ENCODE results near the gene ADAP1.

ADAP1 gene

DNA sequence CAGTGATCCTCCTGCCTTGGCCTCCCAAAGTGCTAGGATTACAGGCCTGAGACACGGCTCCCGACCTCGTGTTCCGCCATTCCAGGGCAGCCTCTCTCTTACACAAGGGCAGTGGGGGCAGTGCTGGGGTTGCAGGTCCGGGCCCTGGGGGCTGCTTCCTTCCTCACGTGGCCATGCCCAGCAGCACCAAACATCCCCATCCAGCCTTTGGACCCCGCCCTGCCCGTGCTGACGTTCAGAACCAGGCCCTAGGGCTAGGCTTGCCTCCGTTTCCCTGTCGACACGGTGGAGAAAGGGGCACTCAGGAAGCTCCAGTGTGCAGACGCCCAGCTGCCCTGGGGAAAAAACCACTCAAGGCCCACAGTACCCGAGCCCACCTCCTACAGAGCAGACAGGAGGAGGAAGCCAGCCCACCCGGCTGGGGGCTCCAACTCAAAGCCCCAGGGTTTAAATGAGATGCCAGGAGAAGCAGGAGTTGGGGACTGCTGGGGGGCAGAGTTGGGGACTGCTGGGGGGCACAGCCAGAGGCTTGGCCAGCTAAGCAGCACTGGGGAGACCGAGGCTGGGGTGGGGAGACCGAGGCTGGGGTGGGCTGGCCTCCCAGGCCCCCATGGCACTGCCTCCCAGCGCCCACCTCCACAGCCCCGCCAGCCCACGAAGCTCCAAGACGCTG is 35.9 kb downstream of the ADAP1 start:
- Histone ChIP-seq H3K4me3 (ENCODE audit: low read depth, low read length) (no peak overlapping the region), H3K9me3 (ENCODE audit: control insufficient read depth, insufficient read depth, low read length) (no peaks in the 10 kb centered on the region), H3K9ac (ENCODE audit: low read depth, low read length) (no peak overlapping the region), H3K27me3 (ENCODE audit: control insufficient read depth, insufficient read depth, low read length) (no peaks in the 10 kb centered on the region), H3K36me3 (ENCODE audit: control insufficient read depth, insufficient read depth, low read length) (no peaks in the 10 kb centered on the region), H3K4me1 (ENCODE audit: control insufficient read depth, insufficient read depth, low read length) (no peaks in the 10 kb centered on the region)

DNA sequence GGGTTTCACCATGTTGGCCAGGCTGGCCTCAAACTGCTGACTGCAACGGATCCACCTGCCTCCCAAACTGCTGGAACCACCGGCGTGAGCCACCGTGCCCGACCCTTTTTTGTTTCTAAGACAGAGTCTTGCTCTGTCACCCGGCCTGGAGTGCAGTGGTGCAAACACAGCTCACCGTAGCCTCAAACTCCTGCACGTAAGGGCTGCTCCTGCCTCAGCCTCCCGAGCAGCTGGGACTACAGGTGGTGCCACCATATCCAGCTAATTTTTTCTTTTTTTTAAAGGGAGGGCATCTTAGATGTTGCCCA is 36.4 kb downstream of the ADAP1 start:
- Histone ChIP-seq H3K9me3 (ENCODE audit: control insufficient read depth, insufficient read depth, low read length) (no peaks in the 10 kb centered on the region), H3K4me1 (ENCODE audit: control insufficient read depth, insufficient read depth, low read length) (no peaks in the 10 kb centered on the region), H3K36me3 (ENCODE audit: control insufficient read depth, insufficient read depth, low read length) (no peaks in the 10 kb centered on the region), H3K9ac (ENCODE audit: low read depth, low read length) (no peak overlapping the region), H3K27me3 (ENCODE audit: control insufficient read depth, insufficient read depth, low read length) (no peaks in the 10 kb centered on the region), H3K4me3 (ENCODE audit: low read depth, low read length) (no peak overlapping the region)

DNA sequence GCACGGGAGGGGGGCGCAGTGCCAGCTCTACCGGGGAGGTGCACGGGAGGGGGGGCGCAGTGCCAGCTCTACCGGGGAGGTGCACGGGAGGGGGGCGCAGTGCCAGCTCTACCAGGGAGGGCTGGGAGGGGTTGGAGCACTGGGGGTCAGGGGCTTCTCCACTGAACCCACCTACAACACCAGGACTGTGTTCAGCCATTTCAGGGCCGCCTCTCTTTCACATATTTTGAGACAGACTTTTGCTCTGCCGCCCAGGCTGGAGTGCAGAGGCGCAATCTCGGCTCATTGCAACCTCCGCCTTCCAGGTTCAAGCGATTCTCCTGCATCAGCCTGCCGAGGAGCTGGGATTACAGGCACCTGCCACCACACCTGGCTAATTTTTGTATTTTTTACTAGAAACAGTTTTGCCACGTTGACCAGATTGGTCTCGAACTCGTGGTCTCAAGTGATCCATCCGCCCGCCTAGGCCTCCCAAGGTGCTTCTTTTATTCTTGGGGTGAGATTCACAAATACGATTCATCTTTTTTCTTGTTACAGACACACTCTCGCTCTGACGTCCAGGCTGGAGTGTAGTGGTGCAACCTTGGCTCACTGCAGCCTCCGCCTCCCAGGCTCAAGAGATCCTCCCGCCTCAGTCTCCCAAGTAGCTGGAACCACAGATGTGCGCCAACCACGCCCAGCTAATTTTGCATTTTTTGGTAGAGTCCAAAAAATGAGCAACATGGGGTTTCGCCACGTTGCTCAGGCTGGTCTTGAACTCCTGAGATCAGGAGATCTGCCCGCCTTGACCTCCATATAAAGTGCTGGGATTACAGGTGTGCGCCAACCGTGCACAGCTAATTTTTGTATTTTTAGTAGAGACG is 37.0 kb downstream of the ADAP1 start:
- Histone ChIP-seq H3K36me3 (ENCODE audit: control insufficient read depth, insufficient read depth, low read length) (no peaks in the 10 kb centered on the region), H3K4me1 (ENCODE audit: control insufficient read depth, insufficient read depth, low read length) (no peaks in the 10 kb centered on the region), H3K4me3 (ENCODE audit: low read depth, low read length) (no peak overlapping the region), H3K9me3 (ENCODE audit: control insufficient read depth, insufficient read depth, low read length) (no peaks in the 10 kb centered on the region), H3K9ac (ENCODE audit: low read depth, low read length) (no peak overlapping the region), H3K27me3 (ENCODE audit: control insufficient read depth, insufficient read depth, low read length) (no peaks in the 10 kb centered on the region)

DNA sequence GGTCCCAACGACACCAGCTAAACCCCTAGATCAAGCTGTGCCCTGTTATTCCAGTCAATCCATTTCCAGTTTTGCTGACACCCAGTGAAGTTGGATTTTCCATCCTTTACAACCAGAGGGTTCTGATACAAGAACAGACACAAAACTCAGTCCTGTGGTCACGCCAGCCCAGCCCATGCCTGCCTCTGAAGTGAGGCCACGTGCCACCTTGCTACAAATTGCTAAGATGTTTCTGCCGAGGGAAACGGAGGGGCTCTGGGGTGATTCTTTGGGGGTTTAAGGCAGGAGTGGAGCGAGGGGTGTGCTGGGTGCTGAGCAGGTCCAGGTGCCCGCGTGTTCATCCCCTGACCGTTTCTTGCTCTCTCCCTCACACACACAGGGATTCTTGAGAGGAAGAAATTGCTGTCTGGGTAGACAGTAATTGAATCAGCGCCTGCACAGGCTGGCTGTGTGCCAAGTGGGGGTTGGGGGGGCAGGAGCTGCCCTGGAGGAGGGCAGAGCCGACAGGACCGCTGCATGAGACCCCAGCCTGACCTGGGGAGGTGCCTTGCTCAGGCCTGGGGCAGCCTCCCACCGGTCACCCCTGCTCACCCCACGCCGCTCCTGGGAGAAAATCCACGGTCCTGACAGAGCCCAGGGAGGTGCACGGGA is 38.1 kb downstream of the ADAP1 start:
- Histone ChIP-seq H3K27me3 (ENCODE audit: control insufficient read depth, insufficient read depth, low read length) (no peaks in the 10 kb centered on the region), H3K36me3 (ENCODE audit: control insufficient read depth, insufficient read depth, low read length) (no peaks in the 10 kb centered on the region), H3K4me1 (ENCODE audit: control insufficient read depth, insufficient read depth, low read length) (no peaks in the 10 kb centered on the region), H3K9ac (ENCODE audit: low read depth, low read length) (no peak overlapping the region), H3K9me3 (ENCODE audit: control insufficient read depth, insufficient read depth, low read length) (no peaks in the 10 kb centered on the region), H3K4me3 (ENCODE audit: low read depth, low read length) (no peak overlapping the region)

DNA sequence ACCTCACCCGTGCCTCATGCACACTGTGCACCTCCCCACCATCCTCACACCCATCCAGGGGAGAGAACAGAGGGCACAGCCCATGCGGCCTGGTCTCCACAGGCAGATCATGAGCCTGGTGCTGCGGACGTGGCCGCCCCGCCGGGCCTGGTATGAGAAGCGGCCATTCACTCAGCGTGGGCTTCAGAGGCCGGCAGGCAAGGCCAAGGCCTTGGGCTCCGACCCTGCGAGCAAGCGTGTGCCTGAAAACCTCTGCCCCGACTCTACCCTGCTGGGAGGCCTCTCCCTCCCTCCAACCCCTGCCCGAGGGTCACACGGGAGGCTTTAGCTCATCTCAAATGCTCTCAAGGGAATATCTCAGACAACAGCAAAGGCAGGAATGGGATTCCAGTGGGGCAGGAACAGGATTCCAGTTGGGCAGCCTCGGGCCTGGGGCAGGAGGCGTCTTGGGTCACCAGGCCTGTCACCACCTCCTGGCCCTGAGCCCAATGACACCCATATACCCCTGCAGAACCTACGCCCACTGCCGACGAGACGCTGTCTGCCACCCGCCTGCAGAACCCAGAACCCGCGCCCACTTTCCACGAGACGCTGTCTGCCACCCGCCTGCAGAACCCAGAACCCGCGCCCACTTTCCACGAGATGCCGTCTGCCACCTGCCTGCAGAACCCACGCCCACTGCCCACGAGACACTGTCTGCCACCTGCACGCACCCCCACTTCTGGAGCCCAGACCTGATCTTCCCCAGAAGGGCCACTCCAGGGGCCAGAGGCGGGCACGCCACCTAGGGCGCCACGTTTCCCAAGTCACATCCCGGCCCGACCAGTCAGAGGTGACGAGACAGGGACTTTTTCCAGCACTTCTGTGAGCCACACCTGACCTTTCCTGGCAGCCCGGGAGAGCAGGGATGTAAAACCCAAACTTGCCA is 38.9 kb downstream of the ADAP1 start:
- H3K27me3 ChIP-seq (ENCODE audit: control insufficient read depth, insufficient read depth, low read length) = no peaks in the 10 kb centered on the region
- H3K4me1 ChIP-seq (ENCODE audit: control insufficient read depth, insufficient read depth, low read length) = no peaks in the 10 kb centered on the region
- no peaks in the 10 kb centered on the region for H3K36me3 ChIP-seq (ENCODE audit: control insufficient read depth, insufficient read depth, low read length)
- H3K9ac ChIP-seq (ENCODE audit: low read depth, low read length) = no peak overlapping the region
- no peak overlapping the region for H3K4me3 ChIP-seq (ENCODE audit: low read depth, low read length)
- no peaks in the 10 kb centered on the region for H3K9me3 ChIP-seq (ENCODE audit: control insufficient read depth, insufficient read depth, low read length)

DNA sequence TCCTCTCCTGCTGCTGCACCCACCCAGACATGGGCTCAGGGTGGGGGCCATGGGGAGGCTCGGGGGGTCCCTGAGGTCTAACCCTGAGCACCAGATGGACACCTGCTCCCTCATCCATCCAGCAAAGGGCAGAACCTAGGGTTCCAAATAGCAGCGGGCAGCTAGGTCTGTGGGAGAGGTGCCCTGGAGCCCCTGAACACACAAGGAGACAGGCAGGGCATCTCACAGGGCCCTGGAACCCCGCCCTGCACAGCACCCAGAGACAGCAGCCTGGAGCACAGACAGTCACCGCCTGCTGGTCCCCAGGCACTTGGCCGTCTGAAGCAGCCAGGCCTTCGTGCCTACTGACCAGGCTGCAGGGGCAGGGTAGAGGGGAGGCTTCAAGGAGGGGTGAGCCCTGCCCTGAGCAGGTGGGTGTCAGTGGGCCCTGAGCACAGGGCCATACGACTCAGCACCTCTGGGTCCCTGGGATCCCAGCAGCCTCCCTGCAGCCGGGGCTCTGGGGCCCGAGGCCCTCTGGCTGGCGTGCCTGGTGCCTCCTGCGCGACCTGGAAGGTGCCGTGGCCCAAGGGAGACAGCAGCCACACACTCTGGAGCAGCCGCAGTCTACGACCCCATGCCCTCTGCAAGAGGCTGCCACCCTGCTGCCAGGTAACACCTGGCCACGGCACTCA is 39.8 kb downstream of the ADAP1 start:
- Histone ChIP-seq H3K27me3 (ENCODE audit: control insufficient read depth, insufficient read depth, low read length) (no peaks in the 10 kb centered on the region), H3K4me3 (ENCODE audit: low read depth, low read length) (no peak overlapping the region), H3K9me3 (ENCODE audit: control insufficient read depth, insufficient read depth, low read length) (no peaks in the 10 kb centered on the region), H3K36me3 (ENCODE audit: control insufficient read depth, insufficient read depth, low read length) (no peaks in the 10 kb centered on the region), H3K4me1 (ENCODE audit: control insufficient read depth, insufficient read depth, low read length) (no peaks in the 10 kb centered on the region), H3K9ac (ENCODE audit: low read depth, low read length) (no peak overlapping the region)

DNA sequence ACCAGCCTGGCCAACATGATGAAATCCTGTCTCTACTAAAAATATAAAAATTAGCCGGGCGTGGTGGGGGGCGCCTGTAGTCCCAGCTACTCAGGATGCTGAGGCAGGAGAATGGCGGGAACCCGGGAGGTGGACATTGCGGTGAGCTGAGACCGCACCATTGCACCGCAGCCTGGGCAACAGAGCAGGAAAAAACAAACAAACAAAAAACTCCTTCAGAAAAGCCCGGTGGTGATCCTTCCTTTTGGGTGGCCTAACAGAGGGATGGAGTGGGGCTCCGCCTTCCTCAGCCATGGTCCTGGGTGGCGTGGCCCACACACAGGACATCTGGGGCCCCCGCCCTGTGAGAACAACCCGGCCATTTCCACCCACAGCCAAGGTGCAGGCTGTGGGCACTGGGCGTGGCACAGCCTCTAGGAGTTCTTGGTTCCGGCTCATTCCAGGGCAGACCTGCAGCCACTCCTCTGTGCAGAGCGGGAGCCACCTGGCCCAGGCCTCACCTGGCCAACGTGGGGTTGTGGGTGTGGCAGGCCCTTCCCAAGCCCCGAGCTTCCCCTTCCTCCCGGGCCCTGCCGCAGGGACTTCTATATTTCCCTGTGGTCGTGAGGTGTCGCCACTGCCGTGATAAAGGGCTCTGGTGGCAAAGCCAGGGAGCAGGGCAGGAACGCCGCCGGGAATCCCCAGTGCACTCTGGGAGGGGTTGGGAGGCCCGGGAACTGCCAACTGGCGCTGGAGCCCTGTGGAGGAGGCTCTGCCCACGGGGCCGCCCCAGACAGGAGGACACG is 40.6 kb downstream of the ADAP1 start:
- H3K9me3 ChIP-seq (ENCODE audit: control insufficient read depth, insufficient read depth, low read length) = no peaks in the 10 kb centered on the region
- H3K27me3 ChIP-seq (ENCODE audit: control insufficient read depth, insufficient read depth, low read length) = no peaks in the 10 kb centered on the region
- no peak overlapping the region for H3K9ac ChIP-seq (ENCODE audit: low read depth, low read length)
- no peaks in the 10 kb centered on the region for H3K4me1 ChIP-seq (ENCODE audit: control insufficient read depth, insufficient read depth, low read length)
- H3K4me3 ChIP-seq (ENCODE audit: low read depth, low read length) = no peak overlapping the region
- H3K36me3 ChIP-seq (ENCODE audit: control insufficient read depth, insufficient read depth, low read length) = no peaks in the 10 kb centered on the region

DNA sequence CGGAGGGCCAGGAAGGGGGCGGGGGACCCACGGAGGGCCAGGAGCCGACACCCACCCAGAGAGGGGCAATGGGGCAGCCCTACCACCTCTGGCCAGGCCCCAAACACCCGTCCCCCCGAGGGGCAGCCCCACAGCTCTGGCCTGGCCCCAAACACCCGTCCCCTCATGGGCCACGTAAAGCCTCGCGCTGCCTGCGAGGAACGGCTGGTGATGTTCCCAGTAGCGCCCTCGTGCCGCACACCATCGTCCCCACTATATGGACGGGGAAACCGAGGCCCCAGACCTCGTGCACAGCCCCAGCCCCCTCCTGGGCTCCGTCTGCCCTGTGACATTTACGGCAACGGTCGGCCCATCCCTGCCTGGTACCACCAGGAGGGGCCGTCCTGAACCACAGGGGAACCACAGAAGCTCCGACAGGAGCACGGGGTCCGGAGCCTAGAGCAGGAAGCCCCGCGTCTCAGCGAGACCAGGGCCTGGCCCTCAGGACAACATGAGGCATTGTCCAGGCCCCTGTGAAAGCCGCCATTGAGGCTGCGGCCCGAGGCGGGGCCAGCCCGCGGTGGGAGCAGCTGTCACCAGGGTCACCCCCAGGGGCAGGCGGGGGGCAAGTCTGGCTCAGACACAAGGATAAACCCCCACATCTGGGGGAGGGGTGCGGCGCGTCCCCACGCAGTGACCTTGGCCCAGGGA is 42.5 kb downstream of the ADAP1 start:
- Histone ChIP-seq H3K9ac (ENCODE audit: low read depth, low read length) (no peak overlapping the region), H3K4me1 (ENCODE audit: control insufficient read depth, insufficient read depth, low read length) (no peaks in the 10 kb centered on the region), H3K4me3 (ENCODE audit: low read depth, low read length) (no peak overlapping the region), H3K9me3 (ENCODE audit: control insufficient read depth, insufficient read depth, low read length) (no peaks in the 10 kb centered on the region), H3K27me3 (ENCODE audit: control insufficient read depth, insufficient read depth, low read length) (no peaks in the 10 kb centered on the region), H3K36me3 (ENCODE audit: control insufficient read depth, insufficient read depth, low read length) (no peaks in the 10 kb centered on the region)

DNA sequence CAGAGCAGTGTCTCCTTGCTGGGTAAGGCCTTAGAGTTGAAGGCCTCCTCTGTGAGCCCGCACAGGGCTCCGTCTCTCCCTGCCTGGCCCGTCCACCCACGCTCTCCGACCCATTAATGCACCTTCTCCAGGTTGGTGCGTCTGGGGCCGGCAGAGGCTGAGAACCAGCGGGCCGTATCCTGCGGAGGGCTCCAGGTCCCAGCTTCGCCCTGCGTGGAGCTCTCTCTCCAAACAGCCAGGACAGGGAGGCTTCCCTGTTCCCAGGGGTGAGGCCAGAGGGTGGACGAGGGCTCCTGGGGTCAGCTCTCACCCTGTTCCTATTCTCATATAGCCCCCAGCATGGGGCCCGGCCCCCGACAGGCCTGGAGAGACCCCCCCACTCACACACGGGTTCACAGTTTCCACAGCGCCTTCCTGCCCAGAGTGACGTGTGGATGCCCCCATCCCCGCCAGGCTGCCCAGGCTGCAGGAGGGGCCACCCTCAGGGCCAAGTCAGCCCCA is 43.5 kb downstream of the ADAP1 start:
- Histone ChIP-seq H3K4me1 (ENCODE audit: control insufficient read depth, insufficient read depth, low read length) (no peaks in the 10 kb centered on the region), H3K27me3 (ENCODE audit: control insufficient read depth, insufficient read depth, low read length) (peaks cover 4% of the 10 kb centered on the region), H3K4me3 (ENCODE audit: low read depth, low read length) (no peak overlapping the region), H3K9ac (ENCODE audit: low read depth, low read length) (no peak overlapping the region), H3K9me3 (ENCODE audit: control insufficient read depth, insufficient read depth, low read length) (no peaks in the 10 kb centered on the region), H3K36me3 (ENCODE audit: control insufficient read depth, insufficient read depth, low read length) (no peaks in the 10 kb centered on the region)

DNA sequence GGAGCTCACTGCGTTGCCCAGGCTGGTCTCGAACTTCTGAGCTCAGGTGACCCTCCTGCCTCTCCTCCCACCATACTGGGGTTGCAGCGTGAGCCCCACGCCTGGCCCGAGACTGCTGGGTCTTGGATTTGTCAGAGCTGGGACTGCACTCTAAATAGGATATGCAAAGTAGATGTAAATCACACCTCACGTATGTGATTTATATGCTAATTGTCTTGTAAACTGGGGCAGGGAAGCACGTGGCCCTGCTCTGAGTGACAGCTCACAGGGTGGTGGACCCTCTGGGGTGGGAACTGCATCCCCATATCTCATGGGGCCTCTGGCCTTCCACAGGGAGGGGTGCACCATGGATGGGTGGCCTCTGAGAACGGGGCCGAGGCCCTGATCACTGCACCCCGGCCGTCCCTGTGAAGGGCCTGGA is 44.0 kb downstream of the ADAP1 start:
- H3K36me3 ChIP-seq (ENCODE audit: control insufficient read depth, insufficient read depth, low read length) = no peaks in the 10 kb centered on the region
- H3K27me3 ChIP-seq (ENCODE audit: control insufficient read depth, insufficient read depth, low read length) = peaks cover 7% of the 10 kb centered on the region
- no peak overlapping the region for H3K4me3 ChIP-seq (ENCODE audit: low read depth, low read length)
- H3K9me3 ChIP-seq (ENCODE audit: control insufficient read depth, insufficient read depth, low read length) = no peaks in the 10 kb centered on the region
- no peaks in the 10 kb centered on the region for H3K4me1 ChIP-seq (ENCODE audit: control insufficient read depth, insufficient read depth, low read length)
- no peak overlapping the region for H3K9ac ChIP-seq (ENCODE audit: low read depth, low read length)
